CD14-positive monocyte (primary cell): Measurements from ENCODE around the gene PSG7. TPM values are rescaled to one million over a fixed set of nuclear protein-coding genes. Genes with fewer than 3 reads are reported as not detected.
"Not testable (repeated sequence)": the region's sequence is repeated elsewhere in the genome, so short reads cannot be mapped to it uniquely, and the experiment has no call there.

Experiments used
- DNase-seq, 3 donors: peaks; one replicate each; pipeline ENCODE4 v3.0.0-alpha.2; 2011 to 2022
- H2AFZ ChIP-seq: 2 replicates; pipeline ENCODE4 v1.6.0; 2012; ENCODE audit warnings: mild to moderate bottlenecking, low read depth, low read length, inconsistent platforms; ENCODE audit not compliant: insufficient read depth, poor library complexity, severe bottlenecking
- H3K27ac ChIP-seq, 2 donors: 1 replicate in 1 of 2; 2 replicates in 1 of 2; pipeline ENCODE4 v1.5.1; 2012 to 2013; ENCODE audit warnings: low read length in 2 of 2, control low read depth in 1 of 2, inconsistent platforms in 1 of 2, low read depth in 1 of 2, mild to moderate bottlenecking in 1 of 2
- H3K27me3 ChIP-seq, 2 donors: one replicate each; pipeline versions ENCODE4 v1.6.0 to v1.6.1; 2011 to 2013; ENCODE audit warnings: low read length in 2 of 2; ENCODE audit not compliant: control insufficient read depth in 2 of 2, insufficient read depth in 2 of 2
- H3K36me3 ChIP-seq, 2 donors: replicated peaks in 1 of 2; 1 replicate in 1 of 2; 2 replicates in 1 of 2; pipeline versions ENCODE4 v1.5.1 to v1.6.1; 2012 to 2013; ENCODE audit warnings: low read length in 2 of 2, control low read depth in 1 of 2, inconsistent platforms in 1 of 2, mild to moderate bottlenecking in 1 of 2; ENCODE audit not compliant: insufficient read depth in 2 of 2, control insufficient read depth in 1 of 2
- H3K4me1 ChIP-seq, 2 donors: 1 replicate in 1 of 2; 2 replicates in 1 of 2; pipeline versions ENCODE4 v1.5.1 to v1.6.1; 2012 to 2013; ENCODE audit warnings: low read length in 2 of 2, control low read depth in 1 of 2, inconsistent platforms in 1 of 2, mild to moderate bottlenecking in 1 of 2, moderate library complexity in 1 of 2; ENCODE audit not compliant: insufficient read depth in 2 of 2, control insufficient read depth in 1 of 2
- H3K4me2 ChIP-seq: replicated peaks from 2 replicates; pipeline ENCODE3; 2012; ENCODE audit warnings: low read length, moderate library complexity, mild to moderate bottlenecking; ENCODE audit not compliant: poor library complexity, severe bottlenecking; ENCODE audit errors: extremely low read depth
- H3K4me3 ChIP-seq, 3 experiments: fragments of 200-600 bp in 1 of 3; sonication (generic) in 1 of 3; replicated peaks in 1 of 3; 1 replicate in 2 of 3; 2 replicates in 1 of 3; pipeline ENCODE4 v1.5.1; 2011 to 2013; ENCODE audit warnings: low read length in 3 of 3, mild to moderate bottlenecking in 3 of 3, control low read depth in 2 of 3, low read depth in 2 of 3, inconsistent platforms in 1 of 3, moderate library complexity in 1 of 3
- H3K79me2 ChIP-seq: 2 replicates; pipeline ENCODE4 v1.6.0; 2012; ENCODE audit warnings: mild to moderate bottlenecking, control low read depth, inconsistent platforms, low read length, moderate library complexity; ENCODE audit not compliant: insufficient read depth
- H3K9ac ChIP-seq: 2 replicates; pipeline ENCODE4 v1.6.0; 2017; ENCODE audit warnings: low read length, mild to moderate bottlenecking; ENCODE audit not compliant: insufficient read depth, poor library complexity, severe bottlenecking
- H3K9me3 ChIP-seq, 2 donors: replicated peaks in 1 of 2; 1 replicate in 1 of 2; 2 replicates in 1 of 2; pipeline versions ENCODE4 v1.5.1 to v1.6.1; 2012 to 2013; ENCODE audit warnings: low read length in 2 of 2, control low read depth in 1 of 2; ENCODE audit not compliant: control insufficient read depth in 1 of 2, insufficient read depth in 1 of 2
- H4K20me1 ChIP-seq: 2 replicates; pipeline ENCODE4 v1.6.0; 2012; ENCODE audit warnings: mild to moderate bottlenecking, low read length, control low read depth, moderate library complexity; ENCODE audit not compliant: insufficient read depth
- H3K27ac Mint-ChIP-seq, 7 donors: one replicate each; pipeline ENCODE4 v1.8.0; 2020; ENCODE audit warnings: mild to moderate bottlenecking in 7 of 7, mixed read lengths in 7 of 7, moderate library complexity in 6 of 7, inconsistent platforms in 2 of 7
- H3K27me3 Mint-ChIP-seq, 3 donors: one replicate each; pipeline ENCODE4 v1.8.0; 2021 to 2022; ENCODE audit warnings: low read depth in 3 of 3, mild to moderate bottlenecking in 3 of 3, mixed read lengths in 3 of 3, moderate library complexity in 3 of 3, inconsistent platforms in 1 of 3
- H3K36me3 Mint-ChIP-seq, 2 donors: one replicate each; pipeline ENCODE4 v1.8.0; 2020; ENCODE audit warnings: mixed read lengths in 2 of 2, inconsistent platforms in 1 of 2, mild to moderate bottlenecking in 1 of 2
- H3K4me1 Mint-ChIP-seq: one replicate; pipeline ENCODE4 v1.8.0; 2020; ENCODE audit warnings: mild to moderate bottlenecking, mixed read lengths
- H3K4me3 Mint-ChIP-seq, 2 donors: one replicate each; pipeline ENCODE4 v1.8.0; 2020; ENCODE audit warnings: mild to moderate bottlenecking in 2 of 2, mixed read lengths in 2 of 2, moderate library complexity in 1 of 2
- H3K9me3 Mint-ChIP-seq, 7 donors: one replicate each; pipeline ENCODE4 v1.8.0; 2020 to 2022; ENCODE audit warnings: mixed read lengths in 7 of 7, mild to moderate bottlenecking in 6 of 7, moderate library complexity in 6 of 7, inconsistent platforms in 2 of 7
- whole genome bisulfite sequencing: methylation state at CpG from one replicate; pipeline ENCODE4 v1.1.5; 2013; ENCODE audit warnings: missing lambda C conversion rate; ENCODE audit not compliant: insufficient coverage; 5-methylcytosine and 5-hydroxymethylcytosine counted together
- intact Hi-C, 2 donors: fragments of 100-400 bp; cut with micrococcal nuclease; formaldehyde crosslinking; loops; one replicate each; pipeline versions ENCODE4 v1.15.0 to v1.15.1; 2023
- polyA plus RNA-seq, 3 donors: library from polyadenylated mRNA; depleted of rRNA in 1 of 3; unstranded in 2 of 3; stranded (reverse) in 1 of 3; fragments of 300-500 nt in 2 of 3; fragments of >200 nt in 1 of 3; fragmentation: Illumina TruSeq in 2 of 3; gene quantifications; 1 replicate in 2 of 3; 2 replicates in 1 of 3; pipeline ENCODE4 v1.2.3, GENCODE V29; 2012 to 2021

PSG7 gene
- polyA plus RNA-seq, 3 donors, result not detected

- H3K9me3 Mint-ChIP-seq, H2AFZ ChIP-seq, intact Hi-C loops, H3K36me3 Mint-ChIP-seq, H3K4me3 Mint-ChIP-seq, DNase-seq, H3K27ac Mint-ChIP-seq, H3K36me3 ChIP-seq, H3K79me2 ChIP-seq, H4K20me1 ChIP-seq, H3K4me1 Mint-ChIP-seq, H3K27me3 ChIP-seq, H3K4me1 ChIP-seq, H3K27ac ChIP-seq, H3K9ac ChIP-seq, H3K4me3 ChIP-seq, H3K27me3 Mint-ChIP-seq, H3K9me3 ChIP-seq, H3K4me2 ChIP-seq: not testable (repeated sequence)
- 93% methylated on average over 3 of the region's 5 CpGs for WGBS
Observed at GRCh38 chr19:42911731-42912130, 25.3 kb downstream of the PSG7 start.

GRCh38 chr19:42906162-42906561 is 30.8 kb downstream of the PSG7 start:
- H3K27me3 ChIP-seq, H2AFZ ChIP-seq, H3K79me2 ChIP-seq, H3K27ac ChIP-seq, H3K4me2 ChIP-seq, H3K4me3 ChIP-seq, H3K27me3 Mint-ChIP-seq, H3K4me1 ChIP-seq, H3K9me3 Mint-ChIP-seq, H3K4me1 Mint-ChIP-seq, DNase-seq, H3K9me3 ChIP-seq, H4K20me1 ChIP-seq, H3K9ac ChIP-seq, H3K36me3 ChIP-seq, H3K27ac Mint-ChIP-seq, H3K4me3 Mint-ChIP-seq, intact Hi-C loops, H3K36me3 Mint-ChIP-seq: not testable (repeated sequence)
- 78% methylated on average over 4 of the region's 5 CpGs for WGBS

GRCh38 chr19:42900561-42900960 is 36.4 kb downstream of the PSG7 start:
- H3K9me3 ChIP-seq, H3K36me3 Mint-ChIP-seq, H3K4me1 Mint-ChIP-seq, H3K9ac ChIP-seq, H3K4me2 ChIP-seq, H3K27me3 ChIP-seq, H3K27ac ChIP-seq, H3K27ac Mint-ChIP-seq, H3K4me3 Mint-ChIP-seq, DNase-seq, H3K27me3 Mint-ChIP-seq, intact Hi-C loops, H3K4me1 ChIP-seq, H2AFZ ChIP-seq, H3K9me3 Mint-ChIP-seq, H3K4me3 ChIP-seq, H4K20me1 ChIP-seq, H3K36me3 ChIP-seq, H3K79me2 ChIP-seq: not testable (repeated sequence)
- WGBS, result no CpG with 5 or more reads among the region's 4 CpGs

DNA sequence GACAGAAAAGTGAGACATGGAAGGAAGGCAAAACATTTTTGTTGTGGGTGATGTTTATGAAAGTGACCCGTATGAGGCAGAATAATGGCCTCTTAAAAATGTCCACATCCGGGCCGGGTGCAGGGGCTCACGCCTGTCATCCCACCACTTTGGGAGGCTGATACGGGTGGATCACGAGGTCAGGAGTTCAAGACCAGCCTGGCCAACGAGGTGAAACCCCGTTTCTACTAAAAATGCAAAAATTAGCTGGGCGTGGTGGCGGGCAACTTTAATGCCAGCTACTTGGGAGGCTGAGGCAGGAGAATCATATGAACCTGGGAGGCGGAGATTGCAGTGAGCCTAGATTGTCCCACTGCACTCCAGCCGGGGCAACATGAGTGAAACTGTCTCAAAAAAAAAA is 37.3 kb downstream of the PSG7 start:
- H3K27ac Mint-ChIP-seq, H3K27ac ChIP-seq, H3K4me2 ChIP-seq, H3K9me3 ChIP-seq, H3K4me3 ChIP-seq, H3K9ac ChIP-seq, H3K4me1 Mint-ChIP-seq, H3K9me3 Mint-ChIP-seq, DNase-seq, intact Hi-C loops, H3K27me3 Mint-ChIP-seq, H2AFZ ChIP-seq, H3K79me2 ChIP-seq, H3K4me3 Mint-ChIP-seq, H3K4me1 ChIP-seq, H4K20me1 ChIP-seq, H3K36me3 Mint-ChIP-seq, H3K36me3 ChIP-seq, H3K27me3 ChIP-seq: not testable (repeated sequence)
- WGBS, result 93% methylated on average over 9 of the region's 12 CpGs
